ENCODE data around the gene THOP1. TPM values are rescaled to one million over a fixed set of nuclear protein-coding genes. Genes with fewer than 3 reads are reported as not detected.

The THOP1 gene
- total RNA-seq, 1 experiment from 2014 or later: 143 TPM

GRCh38 chr19:2845107-2845506 is 59.8 kb downstream of the THOP1 start:
- H3K27me3 ChIP-seq (ENCODE audit: control insufficient read depth, insufficient read depth, low read length): no peaks in the 10 kb centered on the region
- peaks cover 16% of the 10 kb centered on the region; the same call in 1 of the 2 replicates for H3K9me3 ChIP-seq (ENCODE audit: control insufficient read depth, insufficient read depth, low read depth, low read length)
- ATAC-seq (no peak), DNase-seq (ENCODE audit: low read depth, low spot score) (no peak)
- no TSS peak for BruUV-seq (replicated peaks)
- H3K4me1 ChIP-seq (ENCODE audit: control insufficient read depth, insufficient read depth, low read length): no peaks in the 10 kb centered on the region; the same call in 1 of the 2 replicates
- H3K27ac ChIP-seq (ENCODE audit: low read length): no peak overlapping the region
- TF ChIP-seq, protein P1, sequence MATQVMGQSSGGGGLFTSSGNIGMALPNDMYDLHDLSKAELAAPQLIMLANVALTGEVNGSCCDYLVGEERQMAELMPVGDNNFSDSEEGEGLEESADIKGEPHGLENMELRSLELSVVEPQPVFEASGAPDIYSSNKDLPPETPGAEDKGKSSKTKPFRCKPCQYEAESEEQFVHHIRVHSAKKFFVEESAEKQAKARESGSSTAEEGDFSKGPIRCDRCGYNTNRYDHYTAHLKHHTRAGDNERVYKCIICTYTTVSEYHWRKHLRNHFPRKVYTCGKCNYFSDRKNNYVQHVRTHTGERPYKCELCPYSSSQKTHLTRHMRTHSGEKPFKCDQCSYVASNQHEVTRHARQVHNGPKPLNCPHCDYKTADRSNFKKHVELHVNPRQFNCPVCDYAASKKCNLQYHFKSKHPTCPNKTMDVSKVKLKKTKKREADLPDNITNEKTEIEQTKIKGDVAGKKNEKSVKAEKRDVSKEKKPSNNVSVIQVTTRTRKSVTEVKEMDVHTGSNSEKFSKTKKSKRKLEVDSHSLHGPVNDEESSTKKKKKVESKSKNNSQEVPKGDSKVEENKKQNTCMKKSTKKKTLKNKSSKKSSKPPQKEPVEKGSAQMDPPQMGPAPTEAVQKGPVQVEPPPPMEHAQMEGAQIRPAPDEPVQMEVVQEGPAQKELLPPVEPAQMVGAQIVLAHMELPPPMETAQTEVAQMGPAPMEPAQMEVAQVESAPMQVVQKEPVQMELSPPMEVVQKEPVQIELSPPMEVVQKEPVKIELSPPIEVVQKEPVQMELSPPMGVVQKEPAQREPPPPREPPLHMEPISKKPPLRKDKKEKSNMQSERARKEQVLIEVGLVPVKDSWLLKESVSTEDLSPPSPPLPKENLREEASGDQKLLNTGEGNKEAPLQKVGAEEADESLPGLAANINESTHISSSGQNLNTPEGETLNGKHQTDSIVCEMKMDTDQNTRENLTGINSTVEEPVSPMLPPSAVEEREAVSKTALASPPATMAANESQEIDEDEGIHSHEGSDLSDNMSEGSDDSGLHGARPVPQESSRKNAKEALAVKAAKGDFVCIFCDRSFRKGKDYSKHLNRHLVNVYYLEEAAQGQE (IDR thresholded peaks at IDR 0.05; ENCODE audit: insufficient read depth in 1 of 2, low read depth in 2 of 2, low read length in 1 of 2): no peak
- TF ChIP-seq TCF7L2 (IDR thresholded peaks at IDR 0.05; ENCODE audit: low read depth, low read length) (no peak), SIN3A (IDR thresholded peaks at IDR 0.05; ENCODE audit: borderline replicate concordance, insufficient read depth, low read depth, low read length) (no peak), POLR2AphosphoS5 (IDR thresholded peaks at IDR 0.05; ENCODE audit: low read depth, low read length) (no peak), CTCF (IDR thresholded peaks at IDR 0.05) (no peak)
- H3K4me3 ChIP-seq (ENCODE audit: low read depth in 2 of 2, low read length in 2 of 2): no peak overlapping the region
- ChIA-PET CTCF (no interaction called here), POLR2A (no interaction called here)
- in situ Hi-C loops (cut with HindIII; ENCODE audit: low pct_unique_long_range_greater_than_20kb, low sequenced_read_pairs) (no loop called here), intact Hi-C loops (cut with micrococcal nuclease; ENCODE audit: unreplicated experiment) (no loop called here)
- H3K36me3 ChIP-seq (ENCODE audit: control insufficient read depth, insufficient read depth, low read length): no peaks in the 10 kb centered on the region

DNA sequence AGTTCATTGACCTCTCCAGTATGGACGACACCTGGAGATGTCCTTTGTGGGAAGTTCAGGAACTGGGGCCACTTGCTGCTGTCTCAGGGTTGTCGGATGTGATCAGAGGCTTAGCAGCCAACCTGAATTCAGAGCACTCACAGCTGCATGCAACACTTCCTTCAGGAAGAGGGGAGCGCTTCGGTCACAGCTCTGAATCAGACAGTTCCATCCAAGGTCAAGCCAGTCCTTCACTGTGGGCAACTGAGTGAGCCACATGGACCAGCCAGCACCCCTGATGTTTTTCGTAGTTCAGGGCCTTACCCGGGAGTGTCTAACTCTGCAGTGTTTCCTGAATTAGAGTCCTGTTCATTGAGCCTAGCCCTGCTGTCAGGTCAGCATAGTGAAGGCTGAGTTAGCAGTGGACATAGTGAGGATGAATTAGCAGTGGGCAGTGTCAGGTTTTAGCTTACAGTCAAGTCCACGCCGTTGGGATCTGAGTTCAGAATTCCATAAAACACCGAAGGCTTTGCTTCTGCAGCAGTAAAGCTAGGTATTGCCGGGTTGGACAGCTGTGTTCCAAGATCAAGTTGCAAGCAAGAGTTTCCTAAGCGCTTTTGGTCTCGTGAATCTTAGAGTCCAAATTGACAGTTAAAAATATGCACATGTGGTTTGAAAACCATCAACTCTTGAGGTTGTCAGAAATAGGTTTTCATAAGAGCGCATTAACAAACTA is 61.0 kb downstream of the THOP1 start:
- intact Hi-C loops (cut with micrococcal nuclease; ENCODE audit: unreplicated experiment) (no loop called here), in situ Hi-C loops (cut with HindIII; ENCODE audit: low pct_unique_long_range_greater_than_20kb, low sequenced_read_pairs) (no loop called here)
- Histone ChIP-seq H3K9me3 (ENCODE audit: control insufficient read depth, insufficient read depth, low read depth, low read length) (peaks cover 26% of the 10 kb centered on the region; the same call in 1 of the 2 replicates), H3K27ac (ENCODE audit: low read length) (no peak overlapping the region), H3K4me1 (ENCODE audit: control insufficient read depth, insufficient read depth, low read length) (no peaks in the 10 kb centered on the region; the same call in 1 of the 2 replicates), H3K36me3 (ENCODE audit: control insufficient read depth, insufficient read depth, low read length) (peaks cover under 1% of the 10 kb centered on the region), H3K4me3 (ENCODE audit: low read depth in 2 of 2, low read length in 2 of 2) (no peak overlapping the region), H3K27me3 (ENCODE audit: control insufficient read depth, insufficient read depth, low read length) (no peaks in the 10 kb centered on the region)
- TF ChIP-seq CTCF (IDR thresholded peaks at IDR 0.05) (no peak), POLR2AphosphoS5 (IDR thresholded peaks at IDR 0.05; ENCODE audit: low read depth, low read length) (no peak), TCF7L2 (IDR thresholded peaks at IDR 0.05; ENCODE audit: low read depth, low read length) (no peak), SIN3A (IDR thresholded peaks at IDR 0.05; ENCODE audit: borderline replicate concordance, insufficient read depth, low read depth, low read length) (no peak)
- TF ChIP-seq, protein P1 (IDR thresholded peaks at IDR 0.05; ENCODE audit: insufficient read depth in 1 of 2, low read depth in 2 of 2, low read length in 1 of 2): no peak
- POLR2A ChIA-PET: no interaction called here
- no TSS peak for BruUV-seq (replicated peaks)
- CTCF ChIA-PET: no interaction called here
- no peak for ATAC-seq
- DNase-seq (ENCODE audit: low read depth, low spot score): no peak

All from Panc1 (cell line).